ENCODE data around the gene RPL29. TPM values are rescaled to one million over a fixed set of nuclear protein-coding genes. Genes with fewer than 3 reads are reported as not detected.

Gene RPL29
- total and polyA plus RNA-seq, 7 donors, result 1,247 to 2,993 (median 2,094) TPM

DNA sequence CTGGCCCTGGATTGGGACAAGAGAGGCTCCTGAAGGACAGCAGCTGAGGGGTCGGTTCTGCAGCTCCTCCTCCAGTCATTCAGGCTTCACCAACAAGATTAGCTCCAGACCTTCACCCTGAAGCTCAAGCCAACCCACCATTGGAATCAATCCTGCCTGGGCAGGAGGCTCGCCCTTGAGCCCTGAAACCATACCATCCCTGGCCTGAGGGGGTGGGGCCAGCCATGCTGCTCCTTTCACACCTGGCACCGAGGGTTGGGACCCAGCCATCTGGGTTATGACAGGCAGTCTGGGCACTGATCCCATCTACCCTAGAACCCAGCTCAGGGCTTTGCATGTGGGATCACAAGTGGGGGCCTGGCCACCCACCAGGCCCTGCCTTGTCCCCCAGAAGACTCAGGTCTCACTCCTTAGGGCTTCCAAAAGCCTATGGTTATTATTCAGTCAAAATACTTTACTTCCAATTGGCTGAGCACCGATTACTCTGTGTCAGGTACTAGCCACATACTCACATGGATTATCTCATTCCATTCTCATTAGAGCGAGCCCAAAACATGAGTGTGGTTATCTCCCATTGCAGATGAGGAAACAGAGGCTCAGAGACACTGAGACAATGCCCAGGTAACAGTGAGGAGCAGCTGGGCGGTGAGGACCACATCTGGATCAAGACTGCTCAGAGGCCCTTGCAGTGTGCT lies 24.9 kb downstream of the RPL29 start:
- Histone ChIP-seq H3K27me3 (no peaks in the 10 kb centered on the region), H3K9me3 (no peaks in the 10 kb centered on the region), H3K4me1 (peaks cover 0 to 52% (median 43%) of the 10 kb centered on the region in 4 donors), H3K27ac (no peak overlapping the region), H3K36me3 (no peaks in the 10 kb centered on the region), H3K4me3 (no peak overlapping the region)
- DNase-seq, result no peak
- 45 to 81% methylated on average over 6 of the region's 6 CpGs for WGBS, 2 donors
- TF ChIP-seq POLR2AphosphoS5 (IDR thresholded peaks at IDR 0.05) (no peak), CTCF (IDR thresholded peaks at IDR 0.05) (no peak), POLR2A (IDR thresholded peaks at IDR 0.05) (no peak), EP300 (IDR thresholded peaks at IDR 0.05) (no peak)
- intact Hi-C loops (cut with DNase I), result no loop called here

GRCh38 chr3:51969841-51970240 lies 25.9 kb downstream of the RPL29 start:
- H3K9me3 ChIP-seq, result no peaks in the 10 kb centered on the region
- TF ChIP-seq POLR2AphosphoS5 (IDR thresholded peaks at IDR 0.05) (no peak), POLR2A (IDR thresholded peaks at IDR 0.05) (no peak), EP300 (IDR thresholded peaks at IDR 0.05) (no peak), CTCF (IDR thresholded peaks at IDR 0.05) (no peak)
- peaks cover 0 to 55% (median 48%) of the 10 kb centered on the region in 4 donors for H3K4me1 ChIP-seq
- no peak overlapping the region for H3K4me3 ChIP-seq
- WGBS, 2 donors, result 84% methylated on average over 4 of the region's 4 CpGs
- intact Hi-C loops (cut with DNase I), result loop anchor here (10.0 kb wide), 1 partner anchor 575 kb away; the partner anchor contains the start of gene RBM15B
- no peaks in the 10 kb centered on the region for H3K36me3 ChIP-seq
- no peaks in the 10 kb centered on the region for H3K27me3 ChIP-seq
- no peak overlapping the region for H3K27ac ChIP-seq
- DNase-seq, result no peak

DNA sequence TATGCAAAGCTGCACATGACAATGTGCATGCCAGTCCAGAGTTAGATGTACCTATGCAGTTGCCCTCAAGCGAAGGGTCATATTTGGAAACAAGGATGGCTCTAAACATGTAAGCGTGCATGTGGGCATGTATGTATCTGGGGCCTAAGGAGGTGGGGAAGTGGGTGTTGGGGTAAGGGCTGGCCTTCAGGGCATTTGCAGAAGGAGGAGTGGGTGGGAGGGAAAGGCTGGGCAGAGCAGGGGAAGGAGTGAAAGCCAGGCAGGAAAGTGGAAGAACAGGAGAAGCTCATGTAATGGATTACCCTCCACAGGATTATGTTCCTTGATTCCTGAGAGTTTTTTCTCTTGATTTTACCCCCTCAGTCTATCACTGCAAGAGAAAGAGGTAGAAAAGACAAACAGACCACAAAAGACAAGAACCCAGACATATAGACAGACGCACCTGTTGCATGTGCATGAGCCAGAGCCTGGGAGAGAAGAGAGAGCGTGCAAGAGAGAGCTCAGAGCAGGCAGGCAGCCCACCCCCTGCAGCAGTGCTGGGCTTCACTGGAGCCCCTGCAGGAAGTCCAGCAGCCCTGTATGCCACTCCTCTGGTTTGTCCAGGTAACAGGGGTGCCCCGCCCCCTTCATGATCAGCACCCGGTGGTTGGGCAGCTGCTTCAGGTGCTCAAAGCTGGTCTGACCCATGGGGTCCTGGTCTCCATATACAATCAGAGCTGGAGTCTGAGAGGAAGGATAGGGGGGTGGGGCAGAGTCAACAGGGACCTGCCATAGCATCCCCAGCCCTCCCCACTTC lies 26.6 kb downstream of the RPL29 start:
- Histone ChIP-seq H3K4me1 (peaks cover 0 to 52% (median 48%) of the 10 kb centered on the region in 4 donors), H3K9me3 (no peaks in the 10 kb centered on the region), H3K27ac (peak overlapping the region; percentile 92 to 99 (median 94)), H3K27me3 (no peaks in the 10 kb centered on the region), H3K36me3 (no peaks in the 10 kb centered on the region), H3K4me3 (no peak overlapping the region)
- TF ChIP-seq CTCF (IDR thresholded peaks at IDR 0.05) (no peak), POLR2A (IDR thresholded peaks at IDR 0.05) (no peak), EP300 (IDR thresholded peaks at IDR 0.05) (no peak), POLR2AphosphoS5 (IDR thresholded peaks at IDR 0.05) (no peak)
- 80 to 85% methylated on average over 6 of the region's 6 CpGs for WGBS, 2 donors
- intact Hi-C loops (cut with DNase I), result loop anchor here (10.0 kb wide), 1 partner anchor 574 kb away; the partner anchor contains the start of gene RBM15B
- no peak for DNase-seq

GRCh38 chr3:51968170-51968775 lies 27.4 kb downstream of the RPL29 start:
- TF ChIP-seq EP300 (IDR thresholded peaks at IDR 0.05) (no peak), POLR2A (IDR thresholded peaks at IDR 0.05) (no peak), POLR2AphosphoS5 (IDR thresholded peaks at IDR 0.05) (no peak), CTCF (IDR thresholded peaks at IDR 0.05) (no peak)
- H3K9me3 ChIP-seq, result no peaks in the 10 kb centered on the region
- DNase-seq, result no peak
- H3K27me3 ChIP-seq, result no peaks in the 10 kb centered on the region
- H3K27ac ChIP-seq, result peak overlapping the region; percentile 92 to 99 (median 94)
- intact Hi-C loops (cut with DNase I), result loop anchor here (10.0 kb wide), 1 partner anchor 573 kb away; the partner anchor contains the start of gene RBM15B
- 22% methylated on average over 11 of the region's 11 CpGs for WGBS, 2 donors
- H3K4me3 ChIP-seq, result peak overlapping the region; percentile 66 to 95 (median 80)
- H3K4me1 ChIP-seq, result peaks cover 0 to 50% (median 49%) of the 10 kb centered on the region in 4 donors
- H3K36me3 ChIP-seq, result no peaks in the 10 kb centered on the region

Data from sigmoid colon (tissue), 7 donors.